DMS 273 (cell line): Measurements from ENCODE around the gene ALPG.
"Not testable (repeated sequence)": the region's sequence is repeated elsewhere in the genome, so short reads cannot be mapped to it uniquely, and the experiment has no call there.

ENCODE experiments used
- DNase-seq: peaks from one replicate; lab custom pipeline; 2025; ENCODE audit not compliant: unreplicated experiment; lab: John Stamatoyannopoulos, UW

Gene ALPG

GRCh38 chr2:232438951-232439757 lies 32.5 kb downstream of the ALPG start:
- peak; percentile 43 for DNase-seq

GRCh38 chr2:232439758-232440135 lies 33.1 kb downstream of the ALPG start:
- no peak for DNase-seq

GRCh38 chr2:232440220-232441018 lies 33.8 kb downstream of the ALPG start:
- DNase-seq: peak; percentile 89

GRCh38 chr2:232441147-232441651 lies 34.6 kb downstream of the ALPG start:
- no peak for DNase-seq

- not testable (repeated sequence) for DNase-seq
Measured at GRCh38 chr2:232441922-232442321, 35.3 kb downstream of the ALPG start.

GRCh38 chr2:232442431-232442830 lies 35.8 kb downstream of the ALPG start:
- not testable (repeated sequence) for DNase-seq

- DNase-seq: not testable (repeated sequence)
Measured at GRCh38 chr2:232443047-232443446, 36.4 kb downstream of the ALPG start.

- not testable (repeated sequence) for DNase-seq
Measured at GRCh38 chr2:232443669-232444408, 37.2 kb downstream of the ALPG start.

GRCh38 chr2:232444409-232445148 lies 37.9 kb downstream of the ALPG start:
- peak; percentile 82 for DNase-seq

GRCh38 chr2:232445149-232445885 lies 38.7 kb downstream of the ALPG start:
- not testable (repeated sequence) for DNase-seq

- DNase-seq: not testable (repeated sequence)
Measured at GRCh38 chr2:232446266-232446777, 39.7 kb downstream of the ALPG start.

GRCh38 chr2:232447091-232447620 lies 40.5 kb downstream of the ALPG start:
- no peak for DNase-seq

GRCh38 chr2:232447638-232448303 lies 41.1 kb downstream of the ALPG start:
- no peak for DNase-seq

GRCh38 chr2:232448304-232448690 lies 41.7 kb downstream of the ALPG start:
- no peak for DNase-seq

GRCh38 chr2:232449964-232450363 lies 43.3 kb downstream of the ALPG start:
- peak; percentile 13 for DNase-seq

GRCh38 chr2:232451645-232452044 lies 45.0 kb downstream of the ALPG start:
- DNase-seq: not testable (repeated sequence)

GRCh38 chr2:232454630-232455029 lies 48.0 kb downstream of the ALPG start:
- no peak for DNase-seq

GRCh38 chr2:232455426-232456255 lies 49.0 kb downstream of the ALPG start, which contains the start of gene ALPI:
Gene ALPI (plus strand): TSS chr2:232456153. CDS start chr2:232456200, 47 bp downstream.
- DNase-seq: no peak
